ENCODE results near the gene DNPEP. TPM values are rescaled to one million over a fixed set of nuclear protein-coding genes. Genes with fewer than 3 reads are reported as not detected.

The DNPEP gene
- total RNA-seq: 42.4 TPM

- DNase-seq: peak; percentile 99
Observed at GRCh38 chr2:219387306-219388120, at the start of gene DNPEP. TSS of gene DNPEP (minus strand) at chr2:219387912. CDS start at chr2:219387794, 118 bp downstream.

GRCh38 chr2:219437141-219437540 lies 49.4 kb upstream of the DNPEP start:
- DNase-seq: no peak

- DNase-seq: no peak
Observed at GRCh38 chr2:219436491-219436890, 48.8 kb upstream of the DNPEP start.

GRCh38 chr2:219435701-219436100 lies 48.0 kb upstream of the DNPEP start:
- no peak for DNase-seq

- DNase-seq: no peak
Observed at GRCh38 chr2:219434718-219435525, 47.2 kb upstream of the DNPEP start, which contains the start of gene SPEG. TSS of gene SPEG (plus strand) at chr2:219434843. CDS start at chr2:219434978, 135 bp downstream.

GRCh38 chr2:219434468-219434717 lies 46.7 kb upstream of the DNPEP start:
- DNase-seq: no peak

- no peak for DNase-seq
Observed at GRCh38 chr2:219433666-219434467, 46.2 kb upstream of the DNPEP start.

GRCh38 chr2:219430633-219431615 lies 43.2 kb upstream of the DNPEP start:
- no peak for DNase-seq

GRCh38 chr2:219429958-219430606 lies 42.4 kb upstream of the DNPEP start:
- no peak for DNase-seq

- DNase-seq: no peak
Observed at GRCh38 chr2:219428469-219428868, 40.8 kb upstream of the DNPEP start.

GRCh38 chr2:219426534-219427136 lies 38.9 kb upstream of the DNPEP start:
- no peak for DNase-seq

- no peak for DNase-seq
Observed at GRCh38 chr2:219426068-219426443, 38.3 kb upstream of the DNPEP start.

- DNase-seq: no peak
Observed at GRCh38 chr2:219425238-219426067, 37.7 kb upstream of the DNPEP start.

- no peak for DNase-seq
Observed at GRCh38 chr2:219423652-219424377, 36.1 kb upstream of the DNPEP start.

- no peak for DNase-seq
Observed at GRCh38 chr2:219422952-219423534, 35.3 kb upstream of the DNPEP start.

- no peak for DNase-seq
Observed at GRCh38 chr2:219421323-219421722, 33.6 kb upstream of the DNPEP start.

GRCh38 chr2:219420687-219421086 lies 33.0 kb upstream of the DNPEP start:
- DNase-seq: no peak

Measured in skin of body (tissue), 2 donors.